Tibial nerve (tissue), 4 donors: ENCODE measurements around the gene DBNDD1. TPM values are rescaled to one million over a fixed set of nuclear protein-coding genes. Genes with fewer than 3 reads are reported as not detected.
A peak's percentile ranks its signal among the peaks of the same experiment; 100 is the strongest.

Source experiments
- DNase-seq, 2 donors: peaks; one replicate each; pipeline ENCODE4 v3.0.0-alpha.2; 2019; ENCODE audit warnings: low spot score in 2 of 2
- H3K27ac ChIP-seq, 4 donors: fragments of 200-600 bp; sonication (generic) in 3 of 4; one replicate each; pipeline ENCODE4 v1.5.1; 2017 to 2019; ENCODE audit warnings: mild to moderate bottlenecking in 1 of 4
- H3K27me3 ChIP-seq, 2 donors: fragments of 200-600 bp; sonication (generic) in 1 of 2; one replicate each; pipeline versions ENCODE4 v1.5.1 to v1.6.0; 2017 to 2019
- H3K36me3 ChIP-seq, 3 donors: fragments of 200-600 bp; sonication (generic); one replicate each; pipeline ENCODE4 v1.5.1; 2018 to 2019
- H3K4me1 ChIP-seq, 4 donors: fragments of 200-600 bp; sonication (generic) in 3 of 4; one replicate each; pipeline ENCODE4 v1.5.1; 2017 to 2019
- H3K4me3 ChIP-seq, 4 donors: fragments of 200-600 bp; sonication (generic) in 3 of 4; one replicate each; pipeline ENCODE4 v1.5.1; 2017 to 2019; ENCODE audit warnings: mild to moderate bottlenecking in 1 of 4, moderate library complexity in 1 of 4
- H3K9me3 ChIP-seq, 4 donors: fragments of 200-600 bp; sonication (generic) in 3 of 4; one replicate each; pipeline ENCODE4 v1.5.1; 2017 to 2019
- CTCF ChIP-seq, 5 experiments: fragments of 200-600 bp in 3 of 5; fragments of 450-650 bp in 2 of 5; sonication (generic) in 3 of 5; IDR thresholded peaks; one replicate each; pipeline ENCODE4 v1.5.1; 2016 to 2019; ENCODE audit warnings: antibody characterized with exemption in 5 of 5, mild to moderate bottlenecking in 3 of 5, moderate library complexity in 2 of 5
- EP300 ChIP-seq, 2 donors: sonication (generic); formaldehyde crosslinking; IDR thresholded peaks; one replicate each; pipeline ENCODE4 v1.6.1; 2017; ENCODE audit warnings: antibody characterized with exemption in 2 of 2, mild to moderate bottlenecking in 1 of 2
- POLR2A ChIP-seq, 2 donors: fragments of 450-650 bp; IDR thresholded peaks; one replicate each; pipeline ENCODE4 v1.6.1; 2017; ENCODE audit warnings: antibody characterized with exemption in 2 of 2, mild to moderate bottlenecking in 2 of 2, moderate library complexity in 2 of 2
- WGBS, 2 donors: methylation state at CpG; one replicate each; pipeline ENCODE4 v1.1.5; 2018; 5-methylcytosine and 5-hydroxymethylcytosine counted together
- total RNA-seq, 4 donors: library from RNA; depleted of rRNA; stranded (reverse); fragments of >200 nt; gene quantifications; one replicate each; pipeline ENCODE4 v1.1.0, GENCODE V29; 2016

DBNDD1 gene
- total RNA-seq, 4 donors from 2014 or later: 0.42 to 2.6 (median 1.3) TPM

- H3K27me3 ChIP-seq: no peaks in the 10 kb centered on the region
- DNase-seq: no peak
- H3K9me3 ChIP-seq: no peaks in the 10 kb centered on the region
- peaks cover 6 to 75% (median 10%) of the 10 kb centered on the region in 3 donors for H3K36me3 ChIP-seq
- H3K4me1 ChIP-seq: no peaks in the 10 kb centered on the region
- TF ChIP-seq EP300 (IDR thresholded peaks at IDR 0.05) (no peak), CTCF (IDR thresholded peaks at IDR 0.05) (no peak), POLR2A (IDR thresholded peaks at IDR 0.05) (no peak)
- H3K4me3 ChIP-seq: no peak overlapping the region
- H3K27ac ChIP-seq: peak overlapping the region in 2 of 4 donors; percentile 4 to 73
- 97 to 100% methylated on average over 7 of the region's 7 CpGs for WGBS, 2 donors
Observed at GRCh38 chr16:89994389-89994720, 24.9 kb downstream of the DBNDD1 start.

- H3K27ac ChIP-seq: peak overlapping the region in 2 of 4 donors; percentile 4 to 73
- WGBS, 2 donors: 79 to 84% methylated on average over 7 of the region's 7 CpGs
- no peak overlapping the region for H3K4me3 ChIP-seq
- no peak for DNase-seq
- H3K36me3 ChIP-seq: peaks cover 6 to 75% (median 10%) of the 10 kb centered on the region in 3 donors
- no peaks in the 10 kb centered on the region for H3K9me3 ChIP-seq
- no peaks in the 10 kb centered on the region for H3K4me1 ChIP-seq
- no peak for TF ChIP-seq EP300 (IDR thresholded peaks at IDR 0.05)
- TF ChIP-seq POLR2A (IDR thresholded peaks at IDR 0.05): no peak
- TF ChIP-seq CTCF (IDR thresholded peaks at IDR 0.05): no peak
- no peaks in the 10 kb centered on the region for H3K27me3 ChIP-seq
Observed at GRCh38 chr16:89993971-89994370, 25.3 kb downstream of the DBNDD1 start.

DNA sequence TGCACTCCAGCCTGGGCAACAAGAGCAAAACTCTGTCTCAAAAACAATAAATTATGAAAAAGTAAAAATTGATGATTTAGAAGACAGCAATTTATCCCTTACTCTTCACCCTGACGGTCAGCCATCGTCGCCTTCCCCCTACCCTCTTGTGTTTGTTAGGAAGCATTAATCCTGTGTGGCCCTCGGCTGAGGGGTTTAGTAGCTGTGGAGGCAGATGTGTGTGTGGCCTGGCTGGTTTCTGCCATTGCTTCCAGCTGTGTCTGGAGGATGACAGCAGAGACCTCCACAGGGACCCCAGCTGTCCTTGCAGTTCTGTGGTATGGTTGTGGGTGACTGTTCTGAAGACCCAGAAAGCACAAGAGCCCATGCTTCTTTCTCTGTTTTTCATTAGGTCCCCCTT, 25.9 kb downstream of the DBNDD1 start:
- 87 to 95% methylated on average over 4 of the region's 4 CpGs for WGBS, 2 donors
- TF ChIP-seq EP300 (IDR thresholded peaks at IDR 0.05) (no peak), POLR2A (IDR thresholded peaks at IDR 0.05) (no peak), CTCF (IDR thresholded peaks at IDR 0.05) (no peak)
- Histone ChIP-seq H3K27me3 (no peaks in the 10 kb centered on the region), H3K9me3 (no peaks in the 10 kb centered on the region), H3K27ac (no peak overlapping the region), H3K4me1 (no peaks in the 10 kb centered on the region), H3K36me3 (peaks cover 6 to 75% (median 10%) of the 10 kb centered on the region in 3 donors), H3K4me3 (no peak overlapping the region)
- DNase-seq: no peak

DNA sequence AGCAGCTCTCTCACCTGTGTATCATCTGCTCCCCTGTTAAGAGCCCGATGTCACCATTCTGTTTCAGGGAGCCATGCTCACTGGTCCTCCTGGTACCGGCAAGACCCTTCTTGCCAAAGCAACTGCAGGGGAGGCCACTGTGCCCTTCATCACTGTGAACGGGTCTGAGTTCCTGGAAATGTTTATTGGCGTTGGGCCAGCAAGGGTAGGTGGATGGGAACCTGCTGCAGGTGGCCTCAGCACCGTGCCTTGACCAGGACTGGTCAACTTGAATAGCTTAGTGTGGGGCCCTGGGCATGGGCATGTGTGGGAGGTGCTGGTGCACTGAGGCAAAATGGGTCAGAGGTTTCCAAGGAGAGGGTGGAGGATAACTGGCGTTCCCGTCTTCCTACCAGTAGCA, 28.5 kb downstream of the DBNDD1 start:
- DNase-seq: no peak
- no peak overlapping the region for H3K27ac ChIP-seq
- no peaks in the 10 kb centered on the region for H3K9me3 ChIP-seq
- H3K4me3 ChIP-seq: no peak overlapping the region
- no peaks in the 10 kb centered on the region for H3K4me1 ChIP-seq
- H3K27me3 ChIP-seq: no peaks in the 10 kb centered on the region
- 88 to 100% methylated on average over 6 to 7 of the region's 7 CpGs for WGBS, 2 donors
- peaks cover 6 to 90% (median 10%) of the 10 kb centered on the region in 3 donors for H3K36me3 ChIP-seq
- TF ChIP-seq POLR2A (IDR thresholded peaks at IDR 0.05) (no peak), CTCF (IDR thresholded peaks at IDR 0.05) (no peak), EP300 (IDR thresholded peaks at IDR 0.05) (no peak)

DNA sequence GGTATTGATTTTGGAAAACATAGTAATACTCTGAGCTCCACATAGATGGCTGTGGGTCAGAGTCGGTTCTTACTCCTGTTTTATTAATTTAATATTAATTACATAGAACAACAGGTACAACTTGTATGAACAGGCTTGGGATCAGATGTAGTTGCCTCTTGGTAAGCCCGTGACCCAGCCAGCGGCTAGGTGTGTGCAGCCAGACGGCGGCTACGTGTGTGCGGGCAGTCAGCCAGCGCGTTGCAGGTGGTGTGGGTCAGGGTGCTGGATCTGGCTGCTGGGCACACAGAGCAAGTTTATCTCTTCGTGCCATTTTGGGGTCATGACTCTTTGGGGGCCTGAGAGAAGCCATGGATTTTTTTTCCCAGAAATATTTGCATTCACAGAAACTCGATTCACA, 30.3 kb downstream of the DBNDD1 start:
- no peak for DNase-seq
- TF ChIP-seq POLR2A (IDR thresholded peaks at IDR 0.05) (no peak), EP300 (IDR thresholded peaks at IDR 0.05) (no peak), CTCF (IDR thresholded peaks at IDR 0.05) (no peak)
- H3K4me1 ChIP-seq: no peaks in the 10 kb centered on the region
- 90 to 92% methylated on average over 11 of the region's 11 CpGs for WGBS, 2 donors
- H3K36me3 ChIP-seq: peaks cover 8 to 93% (median 12%) of the 10 kb centered on the region in 3 donors
- no peak overlapping the region for H3K4me3 ChIP-seq
- H3K9me3 ChIP-seq: no peaks in the 10 kb centered on the region
- no peak overlapping the region for H3K27ac ChIP-seq
- no peaks in the 10 kb centered on the region for H3K27me3 ChIP-seq
